HG02870 (cell line): Measurements from ENCODE around the gene MS4A3.
"Not testable (repeated sequence)": the region's sequence is repeated elsewhere in the genome, so short reads cannot be mapped to it uniquely, and the experiment has no call there.

Experiments
- ATAC-seq: cut with Tn5 transposase; IDR thresholded peaks from one replicate; pipeline ENCODE4 v1.9.1; 2021; ENCODE audit warnings: mild to moderate bottlenecking, moderate library complexity; ENCODE audit not compliant: unreplicated experiment

Gene MS4A3

GRCh38 chr11:60088364-60088763 is 31.9 kb downstream of the MS4A3 start, which contains the start of gene MS4A2:
Gene MS4A2, plus strand, starts transcription at chr11:60088664. Its CDS starts 102 bp downstream, at chr11:60088766.
- no peak for ATAC-seq

GRCh38 chr11:60095477-60096120 is 39.1 kb downstream of the MS4A3 start:
- no peak for ATAC-seq

- ATAC-seq = no peak
Measured at GRCh38 chr11:60097189-60097588, 40.7 kb downstream of the MS4A3 start.

GRCh38 chr11:60098508-60098907 is 42.0 kb downstream of the MS4A3 start:
- no peak for ATAC-seq

- ATAC-seq = no peak
Measured at GRCh38 chr11:60100516-60100915, 44.1 kb downstream of the MS4A3 start.

GRCh38 chr11:60101368-60101767 is 44.9 kb downstream of the MS4A3 start:
- ATAC-seq = not testable (repeated sequence)

GRCh38 chr11:60104471-60105115 is 48.1 kb downstream of the MS4A3 start:
- ATAC-seq = not testable (repeated sequence)

GRCh38 chr11:60108631-60109030 is 52.2 kb downstream of the MS4A3 start:
- ATAC-seq = not testable (repeated sequence)

- no peak for ATAC-seq
Measured at GRCh38 chr11:60111793-60112192, 55.3 kb downstream of the MS4A3 start.

GRCh38 chr11:60116996-60117790 is 60.7 kb downstream of the MS4A3 start:
- ATAC-seq = no peak

- no peak for ATAC-seq
Measured at GRCh38 chr11:60118338-60118737, 61.9 kb downstream of the MS4A3 start.

- ATAC-seq = no peak
Measured at GRCh38 chr11:60119710-60120109, 63.2 kb downstream of the MS4A3 start.
